Suppressor macrophage (primary cell): ENCODE data around the gene CACTIN.
A peak's percentile ranks its signal among the peaks of the same experiment; 100 is the strongest.

Source experiments
- DNase-seq, 4 experiments: peaks; one replicate each; pipeline ENCODE4 v3.0.0-alpha.2; 2020 to 2022

CACTIN gene

DNA sequence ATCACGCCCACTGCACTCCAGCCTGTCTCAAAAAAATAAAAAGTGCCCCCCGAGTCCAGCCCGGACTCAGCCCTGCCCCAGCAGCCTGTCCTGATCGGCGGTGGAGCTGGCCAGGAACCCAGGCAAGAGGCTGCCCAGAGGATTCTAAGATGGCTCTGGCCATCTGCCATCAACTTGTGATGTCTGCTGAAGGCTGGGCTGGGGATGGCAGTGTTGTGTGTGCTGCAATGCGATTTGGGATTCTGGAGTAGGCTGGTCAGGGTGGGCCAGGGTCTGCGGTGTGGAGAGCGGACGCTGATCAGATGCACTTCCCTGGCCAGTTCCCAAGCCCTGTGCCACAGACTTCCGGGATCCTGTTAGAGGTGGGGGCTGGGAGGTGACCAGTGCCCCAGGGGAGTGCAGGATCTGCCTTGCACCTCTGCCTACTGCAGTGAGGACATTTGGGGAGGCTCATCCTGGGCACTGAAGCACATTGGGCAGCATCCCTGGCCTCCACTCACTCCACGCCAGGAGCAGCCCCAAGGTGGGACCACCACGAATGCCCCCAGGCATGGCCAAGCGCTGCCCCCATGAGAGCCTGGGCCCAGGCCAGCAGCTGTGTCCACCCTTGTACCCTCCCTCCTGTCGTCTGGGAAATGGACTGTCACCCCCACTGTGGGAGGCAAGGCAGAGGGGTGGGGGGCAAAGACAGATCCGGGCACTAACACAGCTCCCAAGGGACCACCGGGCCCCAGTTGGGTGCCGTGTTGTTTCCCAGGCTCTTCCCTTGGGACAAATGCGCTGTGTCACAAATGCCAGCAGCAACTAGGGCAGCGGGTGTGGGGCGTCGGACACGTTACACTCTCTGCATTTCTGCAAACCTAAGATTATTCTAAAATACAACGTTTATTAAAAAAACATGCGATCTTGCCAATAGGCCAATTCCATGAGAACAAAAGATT, 16.5 kb downstream of the CACTIN start:
- DNase-seq = no peak

GRCh38 chr19:3608750-3609322, 17.8 kb downstream of the CACTIN start:
- peak in 2 of 4 experiments; percentile 29 to 40 for DNase-seq

DNA sequence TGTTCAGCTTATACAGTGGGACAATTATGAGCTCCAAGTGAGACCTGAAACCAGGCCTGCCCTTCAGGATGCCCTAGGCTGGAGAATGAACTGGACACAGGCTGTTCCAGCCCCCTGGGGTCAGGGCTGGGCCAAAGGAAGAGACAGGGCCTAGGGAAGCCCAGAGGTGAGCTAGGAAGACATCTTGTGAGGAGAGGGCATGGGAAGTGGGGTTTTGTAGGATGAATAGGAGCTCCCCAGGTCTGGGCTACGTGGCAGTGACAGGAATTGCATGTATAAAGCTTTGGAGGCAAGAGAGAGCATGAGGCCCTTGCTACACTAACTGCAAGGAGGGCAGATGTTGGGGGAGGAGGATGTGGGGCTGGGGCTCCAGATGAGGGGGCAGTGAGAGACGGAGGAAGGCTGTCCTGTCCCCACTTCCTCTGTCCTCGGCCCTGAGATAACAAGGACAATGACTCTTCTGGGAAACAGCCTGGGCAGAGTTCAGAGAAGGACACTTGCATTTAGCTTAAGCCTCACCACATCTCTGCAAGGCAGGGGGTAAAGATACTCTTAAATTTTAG, 18.4 kb downstream of the CACTIN start:
- peak in 1 of 4 experiments; percentile 13 for DNase-seq

GRCh38 chr19:3607303-3608078, 19.1 kb downstream of the CACTIN start:
- DNase-seq = peak in 3 of 4 experiments; percentile 39 to 51 (median 47)

DNA sequence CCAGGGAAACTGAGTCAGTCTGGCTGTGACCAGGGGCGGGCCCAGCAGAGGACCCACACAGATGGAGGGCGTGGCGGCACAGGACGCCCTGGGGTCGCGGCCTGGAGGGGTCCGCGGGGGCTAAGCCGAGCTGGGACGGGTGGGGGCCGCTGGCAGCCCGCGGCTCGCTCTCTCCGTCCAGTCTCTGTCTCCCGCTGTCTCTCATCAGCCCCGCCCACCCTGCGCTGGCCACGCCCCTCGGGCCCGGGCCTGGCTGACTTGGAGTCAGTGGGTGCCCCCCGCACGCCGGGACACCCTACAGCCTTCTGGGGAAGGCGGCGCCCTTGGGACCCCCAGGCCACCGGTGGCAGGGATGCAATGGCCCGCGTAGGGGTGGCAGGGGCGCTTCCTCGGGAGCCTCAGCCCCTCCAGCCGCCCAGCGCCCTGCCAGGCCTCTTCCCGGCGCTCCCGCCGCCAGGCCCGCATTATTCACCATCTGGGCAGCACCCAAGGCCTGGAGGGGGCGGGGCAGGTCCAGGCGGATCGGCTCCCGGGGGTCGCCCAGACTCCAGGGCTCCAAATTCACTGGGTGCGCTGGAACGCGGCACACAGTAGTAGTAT, 19.8 kb downstream of the CACTIN start, which contains the start of gene TBXA2R:
TBXA2R (minus strand) TSS at position 186 of the 600 bp plus-strand sequence. CDS start 6,241 bp downstream, outside the sequence.
- peak; percentile 44 to 73 (median 54) for DNase-seq

DNA sequence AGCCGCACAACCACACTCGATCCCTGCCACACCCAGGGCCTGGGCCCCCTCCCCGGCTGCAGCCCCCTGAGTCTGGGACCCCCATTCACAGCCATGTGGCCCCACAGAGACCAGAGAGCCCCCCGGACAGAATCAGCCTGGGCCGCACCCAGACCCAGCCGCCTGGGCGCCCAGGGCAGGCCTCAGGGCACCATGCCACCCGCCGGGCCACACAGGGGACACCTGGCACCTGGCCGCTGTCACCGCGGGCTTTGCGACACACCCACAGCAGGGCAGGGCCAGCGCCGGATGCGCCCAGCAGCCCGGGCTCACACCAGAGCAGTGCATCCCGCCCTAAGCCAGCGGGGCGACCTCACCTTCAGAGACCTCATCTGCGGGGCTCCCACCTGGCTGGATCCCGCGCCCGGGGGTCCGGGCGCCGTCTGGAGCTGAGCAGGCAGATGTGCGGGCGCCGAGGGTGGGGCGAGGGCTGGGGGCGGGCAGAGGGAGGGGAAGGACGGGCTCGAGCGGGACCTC, 20.4 kb downstream of the CACTIN start:
- no peak for DNase-seq

GRCh38 chr19:3605770-3606169, 20.8 kb downstream of the CACTIN start:
- no peak for DNase-seq

- DNase-seq = no peak
Measured at GRCh38 chr19:3605361-3605760, 21.2 kb downstream of the CACTIN start.

GRCh38 chr19:3604987-3605343, 21.6 kb downstream of the CACTIN start:
- peak in 1 of 4 experiments; percentile 20 for DNase-seq

DNA sequence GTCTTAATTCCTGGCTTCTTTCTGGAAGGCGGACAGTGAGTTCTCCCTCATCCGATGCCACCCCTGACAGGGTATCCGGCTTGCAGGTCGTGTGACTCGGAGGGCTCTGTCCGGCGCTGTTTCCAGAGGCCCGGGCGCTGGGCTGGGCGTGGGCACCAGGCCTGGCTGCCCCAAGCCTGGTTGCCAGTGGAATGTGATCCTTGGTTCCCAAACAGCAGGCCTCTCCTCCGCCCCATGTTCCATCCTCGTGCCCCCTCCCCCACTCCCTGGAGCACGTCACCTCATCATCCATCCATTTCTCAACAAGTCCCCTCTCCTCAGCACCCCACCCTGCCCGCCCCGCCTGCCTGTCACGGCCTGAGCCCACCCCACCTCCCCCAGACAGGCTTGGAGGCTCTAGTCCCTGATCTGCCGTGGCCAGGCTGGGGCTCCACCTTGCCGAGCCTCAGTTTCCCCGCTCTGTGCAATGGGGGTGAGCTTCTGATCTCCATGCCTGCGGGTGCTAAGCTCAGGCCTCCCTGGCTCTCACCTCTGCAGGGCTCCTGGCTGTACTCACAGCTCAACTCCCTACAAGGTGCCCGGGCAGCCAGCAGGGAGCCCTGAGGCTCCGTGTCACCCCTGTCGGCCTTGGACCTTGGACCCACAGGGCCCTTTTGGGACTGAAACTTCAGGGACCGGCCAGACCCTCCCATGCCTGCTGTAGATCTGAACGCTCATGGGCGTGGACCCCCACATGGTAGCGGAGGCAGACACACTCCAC, 22.2 kb downstream of the CACTIN start:
- no peak for DNase-seq

- peak in 1 of 4 experiments; percentile 1 for DNase-seq
Measured at GRCh38 chr19:3603121-3603811, 23.3 kb downstream of the CACTIN start.

DNA sequence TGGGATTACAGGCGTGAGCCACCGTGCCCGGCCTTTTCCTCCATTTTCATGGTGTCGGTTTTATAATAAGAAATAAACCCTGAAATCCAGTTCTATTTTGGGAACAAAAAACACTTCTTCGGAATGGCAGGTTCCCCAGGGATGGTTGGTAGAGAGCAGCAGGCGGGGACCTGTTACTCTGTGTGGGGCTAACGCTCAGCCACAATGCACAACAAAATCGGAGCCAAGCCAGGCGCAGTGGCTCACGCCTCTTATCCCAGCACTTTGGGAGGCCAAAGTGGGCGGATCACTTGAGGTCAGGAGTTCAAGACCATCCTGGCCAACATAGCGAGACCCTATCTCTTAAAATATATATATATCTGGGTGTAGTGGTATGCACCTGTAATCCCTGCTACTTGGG, 25.6 kb downstream of the CACTIN start:
- DNase-seq = no peak

DNA sequence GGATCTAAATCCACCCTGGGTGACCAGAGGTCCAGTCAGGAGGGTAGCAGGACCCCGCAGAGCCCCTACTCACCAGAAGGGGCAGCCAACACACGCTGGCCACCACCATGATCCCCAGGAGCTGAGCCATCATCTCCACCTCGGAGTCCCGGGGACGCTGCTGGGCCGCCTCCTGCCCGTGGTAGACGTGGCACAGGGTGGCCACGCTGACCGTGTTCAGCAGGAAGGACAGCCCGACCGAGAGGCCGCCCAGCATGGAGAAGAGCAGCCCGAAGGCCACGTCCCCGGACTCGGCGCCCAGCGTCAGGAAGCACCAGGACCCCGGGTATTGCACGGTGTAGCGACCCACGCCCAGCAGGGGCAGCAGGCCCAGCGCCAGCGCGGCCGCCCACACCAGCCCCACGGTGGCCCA, 26.8 kb downstream of the CACTIN start:
- no peak for DNase-seq

GRCh38 chr19:3595521-3596061, 31.0 kb downstream of the CACTIN start:
- DNase-seq = no peak

DNA sequence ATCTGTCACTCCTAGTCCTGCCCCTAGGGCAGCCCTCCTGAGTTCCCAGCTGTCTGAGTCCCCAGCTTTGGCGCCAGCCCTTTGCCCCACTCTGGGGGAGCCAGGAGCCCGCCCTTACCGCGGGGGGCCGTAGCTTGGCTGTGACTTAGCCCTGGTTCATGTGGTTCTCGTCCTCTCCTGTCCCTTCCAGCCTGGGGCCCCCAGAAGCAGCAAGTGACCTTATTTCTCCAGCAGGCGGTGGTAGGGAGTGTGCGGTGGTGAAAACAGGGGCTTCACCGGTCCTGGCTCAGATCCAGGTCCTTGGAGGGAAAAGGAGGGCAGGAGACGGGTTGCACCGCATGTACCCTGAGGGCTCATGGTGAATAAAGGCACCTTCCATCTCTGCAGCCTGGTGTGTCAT, 33.4 kb downstream of the CACTIN start:
- DNase-seq = peak in 1 of 4 experiments; percentile 5

DNA sequence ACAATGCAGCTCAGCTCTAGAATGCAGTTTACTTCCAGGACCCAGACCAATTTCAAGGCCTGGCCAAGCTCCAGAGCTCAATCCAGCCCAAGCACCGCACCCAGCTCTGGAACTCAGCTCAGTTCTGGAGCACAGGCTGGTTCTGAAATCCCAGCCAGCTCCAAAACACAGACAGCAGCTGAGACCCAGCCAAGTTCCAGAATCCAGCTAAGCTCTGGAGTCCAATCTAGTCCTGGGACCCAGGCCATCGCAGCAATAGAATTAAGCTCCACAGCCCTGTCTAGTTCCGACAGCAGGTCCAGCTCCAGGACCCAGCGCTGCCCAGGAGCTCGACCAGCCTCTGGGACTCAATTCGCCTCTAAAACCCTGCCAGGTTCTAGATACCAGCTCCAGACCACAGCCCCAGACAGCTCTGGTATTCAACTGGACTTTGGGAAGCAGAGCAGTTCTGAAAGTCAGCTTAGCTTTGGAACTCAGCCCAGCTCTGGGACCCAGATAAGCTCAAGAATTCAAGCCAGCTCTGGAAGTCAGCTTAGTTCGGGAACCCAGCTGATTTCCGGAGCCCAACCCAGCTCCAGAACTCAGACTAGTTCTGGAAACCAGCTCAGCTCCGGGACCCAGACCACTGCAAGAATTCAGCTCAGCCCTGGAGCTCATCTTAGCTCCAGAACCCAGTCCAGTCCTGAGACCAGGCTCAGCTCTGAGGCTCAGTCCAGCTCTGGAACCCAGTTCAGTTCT, 34.5 kb downstream of the CACTIN start:
- peak in 1 of 4 experiments; percentile 2 for DNase-seq

- no peak for DNase-seq
Measured at GRCh38 chr19:3590991-3591659, 35.5 kb downstream of the CACTIN start.

DNA sequence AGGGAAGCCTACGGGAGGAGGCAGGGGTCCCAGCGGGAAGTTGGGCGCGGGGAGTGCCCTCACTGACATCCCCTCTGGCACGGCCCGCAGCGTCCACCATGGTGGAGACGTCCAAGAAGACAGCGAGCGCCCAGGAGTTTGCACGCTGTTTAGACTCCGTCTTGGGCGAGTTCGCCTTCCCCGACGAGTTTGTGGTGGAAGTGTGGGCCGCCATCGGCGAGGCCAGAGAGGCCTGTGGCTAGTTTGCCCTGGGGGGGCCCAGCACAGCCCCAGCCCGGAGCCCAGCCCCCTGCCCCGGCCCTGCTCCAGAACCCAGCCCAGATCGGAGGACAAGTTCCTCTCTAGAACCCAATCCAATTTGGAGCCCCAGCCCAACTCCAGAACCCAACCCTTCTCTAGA, 36.6 kb downstream of the CACTIN start:
- no peak for DNase-seq

DNA sequence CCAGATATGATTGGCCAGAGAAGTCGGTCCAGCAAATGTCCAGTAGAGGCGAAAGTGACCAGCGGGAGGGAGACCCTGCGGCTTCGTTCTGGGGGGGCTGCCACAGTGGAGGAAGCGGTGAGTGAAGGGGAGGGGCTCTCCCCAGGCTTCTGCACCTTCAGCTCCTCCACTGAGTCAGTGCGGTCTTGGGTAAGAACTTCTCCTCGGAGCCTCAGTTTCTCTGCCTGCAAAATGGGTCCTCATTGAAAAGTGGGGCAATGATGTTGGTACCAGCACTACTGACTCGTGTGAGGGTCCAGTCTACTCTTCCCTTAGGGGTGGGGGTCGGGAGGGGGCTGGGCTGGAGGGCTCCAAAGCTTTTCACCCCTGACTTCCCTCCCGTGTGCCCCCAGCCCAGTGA, 37.2 kb downstream of the CACTIN start:
- no peak for DNase-seq
